Ectodermal cell (in vitro differentiated cells): ENCODE data around the gene TAGAP.

Experiments
- H3K27ac ChIP-seq: 2 replicates; pipeline ENCODE4 v1.7.0; 2013; ENCODE audit warnings: mild to moderate bottlenecking, low read depth, low read length; ENCODE audit not compliant: insufficient read depth, poor library complexity, severe bottlenecking
- H3K27me3 ChIP-seq: 2 replicates; pipeline ENCODE4 v1.7.0; 2013; ENCODE audit warnings: mild to moderate bottlenecking, low read length; ENCODE audit not compliant: insufficient read depth, control insufficient read depth, poor library complexity, severe bottlenecking
- H3K36me3 ChIP-seq: one replicate; pipeline ENCODE4 v1.7.0; 2013; ENCODE audit warnings: low read length; ENCODE audit not compliant: control insufficient read depth, insufficient read depth
- H3K4me1 ChIP-seq: one replicate; pipeline ENCODE4 v1.7.0; 2013; ENCODE audit warnings: low read length; ENCODE audit not compliant: control insufficient read depth, insufficient read depth
- H3K4me3 ChIP-seq: 2 replicates; pipeline ENCODE4 v1.7.0; 2013; ENCODE audit warnings: low read depth, low read length, control low read depth; ENCODE audit not compliant: insufficient read depth
- H3K9me3 ChIP-seq: 2 replicates; pipeline ENCODE4 v1.7.0; 2013; ENCODE audit warnings: mild to moderate bottlenecking, low read length, moderate library complexity; ENCODE audit not compliant: control insufficient read depth
- WGBS, 2 experiments: methylation state at CpG; one replicate each; pipeline ENCODE4 v1.1.7; 2013; ENCODE audit warnings: missing lambda C conversion rate in 2 of 2; 5-methylcytosine and 5-hydroxymethylcytosine counted together

TAGAP gene

GRCh38 chr6:159061146-159061545 is 16.4 kb upstream of the TAGAP start:
- H3K36me3 ChIP-seq: no peaks in the 10 kb centered on the region
- H3K4me1 ChIP-seq: peaks cover 3% of the 10 kb centered on the region
- 89 to 92% methylated on average over 7 of the region's 7 CpGs for WGBS, 2 experiments
- H3K27ac ChIP-seq: no peak overlapping the region
- no peak overlapping the region for H3K4me3 ChIP-seq
- no peaks in the 10 kb centered on the region for H3K9me3 ChIP-seq
- no peaks in the 10 kb centered on the region for H3K27me3 ChIP-seq

GRCh38 chr6:159059885-159060506 is 15.2 kb upstream of the TAGAP start:
- Histone ChIP-seq H3K27ac (no peak overlapping the region), H3K9me3 (no peaks in the 10 kb centered on the region), H3K4me1 (peaks cover 3% of the 10 kb centered on the region), H3K4me3 (no peak overlapping the region), H3K27me3 (no peaks in the 10 kb centered on the region), H3K36me3 (no peaks in the 10 kb centered on the region)
- WGBS, 2 experiments: 94 to 95% methylated on average over 6 to 7 of the region's 7 CpGs

- Histone ChIP-seq H3K27ac (no peak overlapping the region), H3K27me3 (no peaks in the 10 kb centered on the region)
- WGBS, 2 experiments: 91 to 94% methylated on average over 3 of the region's 3 CpGs
Observed at GRCh38 chr6:159059141-159059540, 14.3 kb upstream of the TAGAP start.

GRCh38 chr6:159056899-159057298 is 12.1 kb upstream of the TAGAP start:
- no peaks in the 10 kb centered on the region for H3K27me3 ChIP-seq
- no peaks in the 10 kb centered on the region for H3K9me3 ChIP-seq
- no peaks in the 10 kb centered on the region for H3K36me3 ChIP-seq
- H3K4me1 ChIP-seq: peaks cover 3% of the 10 kb centered on the region
- H3K27ac ChIP-seq: no peak overlapping the region
- H3K4me3 ChIP-seq: no peak overlapping the region
- WGBS, 2 experiments: 86 to 94% methylated on average over 4 to 6 of the region's 6 CpGs

More at GRCh38 chr6:159059141-159059540, 14.3 kb upstream of the TAGAP start:
- no peaks in the 10 kb centered on the region for H3K36me3 ChIP-seq
- no peak overlapping the region for H3K4me3 ChIP-seq
- peaks cover 3% of the 10 kb centered on the region for H3K4me1 ChIP-seq
- H3K9me3 ChIP-seq: no peaks in the 10 kb centered on the region

- Histone ChIP-seq H3K4me3 (no peak overlapping the region), H3K27me3 (no peaks in the 10 kb centered on the region)
Observed at GRCh38 chr6:159056432-159056831, 11.6 kb upstream of the TAGAP start.

GRCh38 chr6:159056003-159056402 is 11.2 kb upstream of the TAGAP start:
- no peak overlapping the region for H3K27ac ChIP-seq
- H3K27me3 ChIP-seq: no peaks in the 10 kb centered on the region
- H3K4me1 ChIP-seq: peaks cover 3% of the 10 kb centered on the region
- WGBS, 2 experiments: 59 to 79% methylated on average over 2 to 3 of the region's 3 CpGs
- H3K36me3 ChIP-seq: no peaks in the 10 kb centered on the region
- no peak overlapping the region for H3K4me3 ChIP-seq
- no peaks in the 10 kb centered on the region for H3K9me3 ChIP-seq

More at GRCh38 chr6:159056432-159056831, 11.6 kb upstream of the TAGAP start:
- no peaks in the 10 kb centered on the region for H3K9me3 ChIP-seq
- no peaks in the 10 kb centered on the region for H3K36me3 ChIP-seq
- no peak overlapping the region for H3K27ac ChIP-seq
- 41 to 51% methylated on average over 2 of the region's 2 CpGs for WGBS, 2 experiments
- H3K4me1 ChIP-seq: peaks cover 3% of the 10 kb centered on the region

- H3K4me1 ChIP-seq: peaks cover 3% of the 10 kb centered on the region
- no peaks in the 10 kb centered on the region for H3K36me3 ChIP-seq
- no peak overlapping the region for H3K27ac ChIP-seq
- 94 to 95% methylated on average over 10 to 12 of the region's 12 CpGs for WGBS, 2 experiments
- no peak overlapping the region for H3K4me3 ChIP-seq
- H3K9me3 ChIP-seq: no peaks in the 10 kb centered on the region
- no peaks in the 10 kb centered on the region for H3K27me3 ChIP-seq
Observed at GRCh38 chr6:159053781-159054398, 9.1 kb upstream of the TAGAP start.

GRCh38 chr6:159052720-159053119 is 7.9 kb upstream of the TAGAP start:
- Histone ChIP-seq H3K9me3 (no peaks in the 10 kb centered on the region), H3K4me1 (peaks cover 3% of the 10 kb centered on the region), H3K36me3 (no peaks in the 10 kb centered on the region), H3K27me3 (no peaks in the 10 kb centered on the region), H3K4me3 (no peak overlapping the region), H3K27ac (no peak overlapping the region)
- 72 to 78% methylated on average over 3 of the region's 3 CpGs for WGBS, 2 experiments

- 85 to 87% methylated on average over 10 of the region's 10 CpGs for WGBS, 2 experiments
- Histone ChIP-seq H3K9me3 (no peaks in the 10 kb centered on the region), H3K4me1 (no peaks in the 10 kb centered on the region), H3K27me3 (no peaks in the 10 kb centered on the region), H3K27ac (no peak overlapping the region), H3K36me3 (no peaks in the 10 kb centered on the region), H3K4me3 (no peak overlapping the region)
Observed at GRCh38 chr6:159047891-159048685, 3.3 kb upstream of the TAGAP start.

- H3K27me3 ChIP-seq: no peaks in the 10 kb centered on the region
- H3K36me3 ChIP-seq: no peaks in the 10 kb centered on the region
- H3K9me3 ChIP-seq: no peaks in the 10 kb centered on the region
- no peak overlapping the region for H3K4me3 ChIP-seq
- no peaks in the 10 kb centered on the region for H3K4me1 ChIP-seq
- no peak overlapping the region for H3K27ac ChIP-seq
- WGBS, 2 experiments: 82 to 87% methylated on average over 7 of the region's 7 CpGs
Observed at GRCh38 chr6:159045801-159046200, 1.0 kb upstream of the TAGAP start.
